ENCODE results near the gene MCM8.
"Not testable (repeated sequence)": the region's sequence is repeated elsewhere in the genome, so short reads cannot be mapped to it uniquely, and the experiment has no call there.

MCM8 gene

DNA sequence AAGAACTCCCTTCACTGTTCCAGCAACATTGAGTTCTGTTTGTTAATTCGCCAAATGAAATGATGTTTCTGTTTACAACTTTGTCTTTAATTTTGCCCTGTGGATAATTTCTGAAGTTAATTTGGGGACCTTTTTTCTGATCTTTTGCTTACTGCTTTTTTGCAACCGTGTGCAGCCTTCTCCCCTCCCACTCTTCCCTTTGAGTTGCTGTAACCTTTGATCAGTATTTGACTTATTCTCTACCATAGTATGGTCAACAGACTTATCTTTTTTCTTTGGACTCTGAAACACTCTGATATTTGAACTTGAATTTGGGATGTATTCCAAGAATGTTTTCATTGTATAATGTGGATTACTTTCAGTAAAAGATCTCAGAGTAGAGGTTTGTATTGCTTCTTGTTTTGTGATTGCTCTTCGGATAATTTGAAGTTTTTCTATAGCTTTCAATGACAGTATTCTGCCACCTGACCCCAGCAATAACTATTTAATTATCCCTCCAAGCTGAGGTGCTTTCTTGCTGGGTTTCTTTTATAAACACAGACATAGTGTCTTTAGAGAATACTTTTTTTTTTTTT is 57.2 kb downstream of the MCM8 start:
- no peak for DNase-seq

- no peak for DNase-seq
Observed at GRCh38 chr20:6008254-6008653, 57.8 kb downstream of the MCM8 start.

DNA sequence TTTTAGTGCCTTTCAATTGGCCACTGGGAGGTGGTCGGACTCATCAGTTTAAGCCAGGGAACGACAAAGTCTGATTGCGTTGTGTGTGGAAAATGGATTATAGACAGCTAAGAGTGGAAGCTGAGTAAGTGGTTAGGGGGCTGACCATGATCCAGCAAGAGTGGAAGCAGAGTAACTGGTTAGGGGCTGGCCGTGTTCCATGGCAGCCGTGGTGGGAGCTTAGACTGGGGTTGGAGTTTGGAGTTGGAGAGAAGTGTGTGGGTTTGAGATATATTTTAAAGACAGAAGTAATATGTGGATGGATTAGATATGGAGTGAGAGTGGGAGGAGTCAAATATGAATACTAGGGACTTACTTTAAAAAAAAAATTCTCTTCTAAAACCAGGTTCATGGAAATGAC is 61.7 kb downstream of the MCM8 start:
- DNase-seq: no peak

- DNase-seq: no peak
Observed at GRCh38 chr20:6014017-6014416, 63.6 kb downstream of the MCM8 start.

DNA sequence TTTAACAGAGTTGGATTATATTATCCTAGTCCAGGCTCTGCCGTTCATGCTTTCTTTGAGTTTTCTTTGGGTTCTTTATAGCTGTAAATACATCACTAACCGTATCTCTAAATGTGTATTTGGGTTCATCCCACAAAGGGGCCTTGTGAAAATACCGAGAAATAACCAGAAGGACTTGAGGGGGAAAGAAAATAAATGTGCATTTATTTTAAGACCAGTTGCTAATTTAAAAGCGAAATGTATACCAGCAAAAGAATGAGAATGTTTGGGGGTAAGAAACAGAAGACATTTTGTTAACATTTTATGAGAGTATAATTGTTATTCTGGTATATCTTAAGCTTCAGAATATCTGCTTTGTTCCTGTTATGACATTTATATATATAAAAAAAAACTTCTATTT is 64.5 kb downstream of the MCM8 start:
- DNase-seq: no peak

GRCh38 chr20:6017467-6017866 is 67.0 kb downstream of the MCM8 start:
- DNase-seq: no peak

DNA sequence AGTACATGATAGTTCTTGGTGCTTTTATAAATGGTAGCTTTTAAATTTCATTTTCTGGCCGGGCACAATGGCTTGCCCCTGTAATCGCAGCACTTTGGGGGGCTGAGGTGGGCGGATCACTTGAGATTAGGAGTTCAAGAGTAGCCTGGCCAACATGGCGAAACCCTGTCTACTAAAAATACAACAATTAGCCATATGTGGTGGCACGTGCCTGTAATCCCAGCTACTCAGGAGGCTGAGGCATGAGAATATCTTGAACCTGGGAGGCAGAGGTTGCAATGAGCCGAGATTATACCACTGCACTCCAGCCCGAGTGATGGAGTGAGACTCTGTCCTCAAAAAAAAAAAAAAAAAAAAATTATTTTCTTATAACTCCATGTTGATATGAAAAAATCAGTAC is 67.4 kb downstream of the MCM8 start:
- DNase-seq: no peak

DNA sequence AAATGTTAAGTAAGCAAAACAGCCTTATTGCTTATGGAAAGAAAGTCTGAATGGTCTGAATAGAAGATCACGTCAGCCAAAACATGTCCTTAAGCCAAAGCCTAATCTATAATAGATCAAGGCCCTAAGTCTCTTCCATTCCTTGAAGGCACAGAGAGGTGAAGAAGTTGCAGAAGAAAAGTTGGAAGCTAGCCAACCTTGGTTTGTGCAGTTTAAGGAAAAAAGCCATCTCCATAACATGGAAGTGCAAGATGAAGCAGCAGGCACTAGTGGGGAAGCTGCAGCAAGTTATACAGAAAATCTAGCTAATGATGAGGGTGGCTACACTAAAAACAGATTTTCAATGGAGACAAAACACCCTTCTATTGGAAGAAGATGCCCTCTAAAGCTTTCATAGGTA is 74.3 kb downstream of the MCM8 start:
- DNase-seq: no peak

DNA sequence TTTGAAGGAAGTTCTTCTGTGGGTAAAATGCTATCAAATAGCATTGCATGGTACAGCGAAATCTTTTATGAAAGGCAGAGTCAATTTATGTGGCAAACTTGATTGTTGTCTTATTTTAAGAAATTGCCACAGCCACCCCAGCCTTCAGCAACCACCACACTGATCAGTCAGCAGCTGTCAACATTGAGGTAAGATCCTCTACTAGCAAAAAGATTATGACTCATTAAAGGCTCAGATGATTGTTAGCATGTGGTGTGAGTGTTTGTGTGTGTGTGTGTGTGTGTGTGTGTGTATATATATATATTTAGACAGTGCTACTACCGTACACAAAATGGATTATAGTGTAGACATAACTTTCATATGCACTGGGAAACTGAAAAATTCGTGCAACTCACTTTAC is 75.6 kb downstream of the MCM8 start:
- DNase-seq: peak; percentile 86

DNA sequence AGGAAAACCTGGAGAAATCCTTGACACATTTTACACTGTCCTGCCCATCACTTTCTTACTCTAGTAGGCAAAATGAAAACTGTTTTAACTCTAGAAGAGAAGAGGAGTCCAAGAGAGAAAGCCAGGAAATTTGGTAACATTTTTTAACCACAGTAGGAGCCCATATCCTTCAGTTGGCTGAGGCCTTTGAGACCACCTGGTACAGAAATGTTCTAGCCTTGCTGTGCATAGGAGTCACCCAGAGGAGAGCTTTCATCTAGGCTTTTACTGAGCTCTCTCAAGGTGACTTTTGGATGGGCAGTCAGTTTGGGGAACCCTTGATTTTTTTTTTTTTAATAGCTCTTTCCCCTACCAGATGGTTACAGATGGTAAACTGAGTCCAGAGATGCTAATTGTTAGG is 78.4 kb downstream of the MCM8 start:
- no peak for DNase-seq

- no peak for DNase-seq
Observed at GRCh38 chr20:6029538-6029937, 79.1 kb downstream of the MCM8 start.

GRCh38 chr20:6030453-6031080 is 80.1 kb downstream of the MCM8 start:
- DNase-seq: no peak

DNA sequence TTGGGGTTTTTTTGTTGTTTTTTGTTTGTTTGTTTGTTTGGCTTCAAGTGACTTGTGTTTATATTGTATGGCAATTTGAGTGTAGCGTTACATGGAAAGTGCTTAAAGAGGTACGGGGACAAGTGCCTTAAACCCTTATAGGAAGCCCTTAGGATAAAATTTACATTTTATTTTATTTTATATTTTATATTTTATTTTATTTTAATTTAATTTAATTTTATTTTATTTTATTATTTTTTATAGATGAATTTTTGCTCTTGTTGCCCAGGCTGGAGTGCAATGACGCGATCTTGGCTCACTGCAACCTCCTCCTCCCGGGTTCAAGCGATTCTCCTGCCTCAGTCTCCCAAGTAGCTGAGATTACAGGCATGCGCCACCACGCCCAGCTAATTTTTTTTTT is 82.5 kb downstream of the MCM8 start:
- DNase-seq: not testable (repeated sequence)

- no peak for DNase-seq
Observed at GRCh38 chr20:6034134-6034969, 83.9 kb downstream of the MCM8 start.

DNA sequence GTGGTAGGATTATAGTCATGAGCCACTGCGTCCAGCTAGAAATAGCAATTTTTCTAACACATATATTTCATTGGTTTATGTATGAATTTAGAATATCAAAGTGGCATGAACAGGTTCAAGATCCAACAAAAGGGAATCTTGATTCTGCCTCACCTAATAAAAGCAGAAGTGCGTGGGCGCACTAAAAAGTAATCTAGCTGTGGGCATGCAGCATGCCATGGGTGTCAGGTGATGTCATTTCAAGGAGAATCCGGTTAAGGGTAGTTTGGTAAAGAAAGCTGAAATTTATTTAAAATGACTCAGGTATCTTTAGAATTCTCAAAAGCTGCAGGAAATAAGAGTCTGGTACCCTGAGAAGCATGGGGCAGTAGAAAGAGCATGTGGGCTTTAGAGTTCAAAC is 85.8 kb downstream of the MCM8 start:
- DNase-seq: no peak

DNA sequence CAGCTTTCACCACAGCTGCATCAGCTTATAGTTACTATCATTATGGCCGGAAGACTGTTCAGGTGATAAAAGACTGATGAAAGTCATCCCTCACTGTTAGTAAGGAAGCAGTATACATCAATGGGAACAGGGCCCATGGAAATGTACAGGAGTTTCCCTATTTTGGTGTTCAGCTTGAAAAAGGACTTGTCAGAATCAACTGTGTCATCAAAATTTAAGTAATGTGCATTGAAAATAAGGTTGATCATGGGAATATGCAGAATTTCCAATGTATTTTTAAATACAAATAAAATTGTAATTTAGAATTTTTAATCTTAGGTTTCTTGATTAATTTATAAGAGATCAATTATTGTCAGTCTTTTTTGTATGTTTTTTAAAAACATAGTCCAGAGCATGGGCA is 86.6 kb downstream of the MCM8 start:
- DNase-seq: no peak

DNA sequence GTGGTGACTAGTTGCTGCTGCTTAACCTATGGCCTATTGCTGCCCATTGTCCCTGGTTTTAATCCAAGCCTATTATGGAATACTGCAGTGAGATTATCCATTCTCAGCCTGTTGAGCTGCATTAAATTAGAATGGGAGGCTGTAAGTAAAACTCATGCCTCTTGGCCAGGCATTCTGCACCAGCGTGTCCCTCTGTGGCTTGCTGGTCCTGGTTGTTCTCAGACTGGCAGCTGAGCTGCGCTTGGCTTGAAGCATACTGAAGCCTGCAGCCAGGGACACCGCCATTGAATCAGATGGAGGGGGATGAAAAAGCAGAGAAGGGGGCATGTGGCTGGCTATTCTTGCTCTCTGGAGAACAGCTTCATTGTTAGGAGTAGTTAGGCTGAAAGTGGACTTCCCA is 87.8 kb downstream of the MCM8 start:
- DNase-seq: peak; percentile 76

DNA sequence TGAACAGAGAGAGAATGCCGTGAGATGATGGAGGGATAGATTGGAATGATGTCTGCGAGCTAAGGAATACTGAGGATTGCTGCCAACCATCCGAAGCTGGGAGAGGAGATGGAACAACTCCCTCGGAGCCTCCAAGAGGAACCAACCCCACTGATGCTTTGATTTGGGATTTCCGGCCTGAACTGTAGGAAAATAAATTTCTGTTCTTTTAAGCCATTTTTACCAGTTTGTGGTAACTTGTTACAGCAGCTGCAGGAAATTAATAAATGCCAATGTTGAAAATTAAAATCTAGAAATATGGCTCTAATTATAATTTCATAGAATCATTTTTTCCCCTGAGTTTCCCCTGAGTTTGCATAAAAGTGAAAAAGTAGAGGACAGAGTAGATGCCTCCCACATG is 89.3 kb downstream of the MCM8 start:
- no peak for DNase-seq

- no peak for DNase-seq
Observed at GRCh38 chr20:6040540-6040939, 90.1 kb downstream of the MCM8 start.

DNA sequence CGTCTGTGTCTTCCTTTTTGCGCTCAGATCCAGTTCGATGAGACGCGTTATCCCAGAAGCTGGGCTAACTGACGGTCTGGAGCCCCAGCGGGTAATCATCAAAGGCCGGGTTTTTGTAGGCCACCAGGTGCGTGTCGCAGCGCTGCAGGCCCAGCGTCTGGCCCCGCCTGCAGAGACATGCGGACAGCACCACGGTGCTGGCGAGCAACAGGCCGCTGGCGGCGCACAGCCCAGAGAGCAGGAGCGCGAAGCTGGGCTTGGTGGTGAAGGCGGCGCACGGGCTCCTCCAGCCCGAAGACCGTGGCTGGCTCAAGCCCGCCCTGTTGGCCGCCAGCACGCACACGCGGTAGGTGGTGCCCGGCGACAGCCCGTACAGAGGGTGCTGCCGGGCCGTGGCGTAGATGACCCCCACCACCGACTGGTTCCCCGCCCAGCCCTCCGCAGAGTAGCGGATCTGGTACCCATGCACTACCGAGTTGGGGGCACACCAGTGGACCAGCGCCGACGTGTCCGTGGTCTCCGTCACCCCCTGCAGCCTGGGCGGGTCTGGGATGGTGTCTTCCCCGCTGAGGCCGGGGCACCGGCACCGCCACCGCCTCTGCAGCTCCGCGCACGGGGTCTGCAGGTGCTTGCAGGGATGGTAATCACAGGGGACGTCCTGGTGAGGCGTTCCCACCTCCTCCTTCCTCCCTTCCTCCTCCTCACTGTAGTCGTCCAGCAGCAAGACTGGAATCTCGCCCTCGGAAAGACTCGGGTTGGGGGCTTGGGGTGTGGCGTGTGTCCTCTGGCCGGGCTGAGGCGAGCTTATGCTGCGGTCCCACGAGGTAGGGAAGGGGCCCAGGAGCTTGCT is 90.7 kb downstream of the MCM8 start:
- no peak for DNase-seq

GRCh38 chr20:6041808-6042265 is 91.4 kb downstream of the MCM8 start:
- no peak for DNase-seq

- peak; percentile 59 for DNase-seq
Observed at GRCh38 chr20:6044115-6044514, 93.7 kb downstream of the MCM8 start.

DNA sequence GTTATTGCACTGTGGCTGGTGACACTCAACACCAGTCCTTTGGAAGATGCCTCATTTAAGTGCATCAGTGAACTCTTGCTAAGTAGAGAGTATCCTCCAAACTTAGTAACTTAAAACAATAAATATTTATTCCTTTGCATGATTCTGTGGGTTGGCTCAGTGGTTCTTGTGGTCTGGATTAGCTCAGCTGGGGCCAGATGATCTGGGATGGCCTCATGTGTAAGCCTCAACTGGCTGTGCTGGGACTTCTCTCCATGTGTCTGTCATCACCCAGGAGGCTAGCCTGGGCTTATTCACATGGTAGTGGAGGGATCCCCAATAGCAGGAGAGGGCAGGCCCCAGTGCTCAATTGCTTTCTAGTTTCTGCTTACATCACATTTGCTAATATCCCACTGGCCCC is 95.1 kb downstream of the MCM8 start:
- no peak for DNase-seq
